Subcutaneous adipose tissue (tissue), 4 donors: ENCODE measurements around the gene KRTAP4-7. TPM values are rescaled to one million over a fixed set of nuclear protein-coding genes. Genes with fewer than 3 reads are reported as not detected.

Source experiments
- total RNA-seq, 4 donors: library from RNA; depleted of rRNA; stranded (reverse); fragments of >200 nt; gene quantifications; one replicate each; pipeline ENCODE4 v1.1.0, GENCODE V29; 2016
- TF ChIP-seq, protein P1 (sequence below): fragments of 450-650 bp; IDR thresholded peaks from one replicate; pipeline ENCODE4 v1.5.1; 2016; ENCODE audit warnings: low read depth, mild to moderate bottlenecking, control low read depth, antibody characterized with exemption, moderate library complexity

KRTAP4-7 gene
- total RNA-seq, 4 donors from 2014 or later, result not detected

DNA sequence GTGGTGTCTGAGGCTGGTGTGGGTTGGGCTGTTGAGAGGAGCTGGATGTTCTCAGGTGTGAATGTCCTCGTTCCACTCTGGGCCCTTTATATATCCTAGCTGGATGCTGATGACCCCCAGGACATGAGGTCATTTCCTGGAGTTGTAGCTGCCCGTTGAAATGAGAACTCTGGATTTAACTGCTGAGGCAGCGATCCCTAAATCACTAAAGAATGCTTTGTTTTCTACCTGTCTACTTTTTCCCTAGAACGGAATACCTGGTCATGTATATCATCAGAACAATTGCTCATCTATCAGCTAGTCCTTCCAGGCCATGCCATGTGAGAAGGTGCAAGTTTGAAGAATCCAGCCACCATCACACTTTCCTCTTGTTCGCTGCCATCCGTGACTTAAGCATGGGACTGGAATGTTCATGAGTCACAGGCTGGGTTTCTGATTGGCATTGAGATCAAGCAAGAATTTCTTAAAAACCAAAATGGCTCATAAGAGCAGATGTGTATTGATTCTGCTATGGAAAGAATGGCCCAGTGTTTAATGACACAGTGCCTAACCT lies 23.8 kb upstream of the KRTAP4-7 start, which contains the start of gene KRTAP2-3:
TSS of gene KRTAP2-3 (minus strand) at position 63 of the 553 bp plus-strand sequence. CDS start 64 bp downstream, outside the sequence.
- TF ChIP-seq, protein P1, sequence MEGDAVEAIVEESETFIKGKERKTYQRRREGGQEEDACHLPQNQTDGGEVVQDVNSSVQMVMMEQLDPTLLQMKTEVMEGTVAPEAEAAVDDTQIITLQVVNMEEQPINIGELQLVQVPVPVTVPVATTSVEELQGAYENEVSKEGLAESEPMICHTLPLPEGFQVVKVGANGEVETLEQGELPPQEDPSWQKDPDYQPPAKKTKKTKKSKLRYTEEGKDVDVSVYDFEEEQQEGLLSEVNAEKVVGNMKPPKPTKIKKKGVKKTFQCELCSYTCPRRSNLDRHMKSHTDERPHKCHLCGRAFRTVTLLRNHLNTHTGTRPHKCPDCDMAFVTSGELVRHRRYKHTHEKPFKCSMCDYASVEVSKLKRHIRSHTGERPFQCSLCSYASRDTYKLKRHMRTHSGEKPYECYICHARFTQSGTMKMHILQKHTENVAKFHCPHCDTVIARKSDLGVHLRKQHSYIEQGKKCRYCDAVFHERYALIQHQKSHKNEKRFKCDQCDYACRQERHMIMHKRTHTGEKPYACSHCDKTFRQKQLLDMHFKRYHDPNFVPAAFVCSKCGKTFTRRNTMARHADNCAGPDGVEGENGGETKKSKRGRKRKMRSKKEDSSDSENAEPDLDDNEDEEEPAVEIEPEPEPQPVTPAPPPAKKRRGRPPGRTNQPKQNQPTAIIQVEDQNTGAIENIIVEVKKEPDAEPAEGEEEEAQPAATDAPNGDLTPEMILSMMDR, result no peak

DNA sequence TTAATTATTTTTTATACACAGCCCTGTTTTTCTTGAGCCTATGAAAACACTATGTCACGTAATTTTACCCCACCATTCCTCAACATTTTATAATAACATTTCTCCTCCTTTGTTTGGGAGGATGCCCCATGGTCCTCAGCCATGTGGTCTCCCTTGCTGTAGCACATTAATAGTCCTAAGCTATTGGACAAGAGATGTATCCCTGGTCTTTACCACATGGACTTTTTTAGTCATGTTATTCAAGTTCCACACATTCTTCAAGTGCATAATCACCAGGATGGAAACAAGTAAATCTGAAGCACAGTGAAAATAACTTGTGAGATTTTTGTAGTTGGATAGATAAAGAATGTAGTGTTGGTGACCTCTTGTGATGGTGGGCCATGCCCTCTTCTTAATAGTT lies 22.0 kb upstream of the KRTAP4-7 start:
- TF ChIP-seq, protein P1, result no peak

GRCh38 chr17:41063449-41063848 lies 20.5 kb upstream of the KRTAP4-7 start:
- TF ChIP-seq, protein P1, result no peak

- TF ChIP-seq, protein P1, result no peak
Measured at GRCh38 chr17:41064301-41064700, 19.6 kb upstream of the KRTAP4-7 start.

DNA sequence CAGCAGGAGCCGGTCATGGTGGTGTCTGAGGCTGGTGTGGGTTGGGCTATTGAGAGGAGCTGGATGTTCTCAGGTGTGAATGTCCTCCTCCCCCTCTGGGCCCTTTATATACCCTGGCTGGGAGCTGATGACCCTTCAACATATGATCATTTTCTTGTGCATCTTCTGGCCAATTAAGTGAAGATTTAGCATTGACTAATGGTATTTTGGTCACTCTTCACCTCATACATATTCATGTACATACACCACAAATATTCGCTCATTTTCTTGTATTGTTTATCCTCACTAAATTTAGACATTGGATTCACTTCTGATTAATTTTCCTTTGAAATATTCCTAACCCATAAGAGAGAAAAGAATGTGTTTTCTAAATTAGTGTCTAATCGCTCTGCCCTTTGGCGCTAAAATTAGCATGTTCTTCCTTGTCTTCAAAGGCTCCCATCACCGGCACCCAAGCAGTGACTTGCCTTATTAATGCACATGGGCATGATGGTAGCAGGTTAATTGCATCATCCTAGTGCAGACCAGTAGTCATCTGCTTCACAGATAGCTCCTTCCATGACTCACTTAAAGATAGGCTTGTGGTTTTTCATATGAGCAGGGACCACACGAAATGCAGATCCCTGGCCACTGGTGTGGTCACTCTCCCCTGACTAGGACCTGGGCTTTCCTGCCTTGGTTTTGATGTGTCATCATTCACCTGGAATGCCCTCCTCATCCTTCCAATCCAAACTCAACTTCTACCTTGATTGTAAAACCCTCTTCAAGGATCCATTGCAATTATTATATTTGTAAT lies 17.9 kb upstream of the KRTAP4-7 start, which contains the start of gene KRTAP2-4:
TSS of gene KRTAP2-4 (minus strand) at position 51 of the 796 bp plus-strand sequence. CDS start at position 17, 34 bp downstream.
- TF ChIP-seq, protein P1, result no peak

GRCh38 chr17:41067281-41067680 lies 16.7 kb upstream of the KRTAP4-7 start:
- TF ChIP-seq, protein P1, result no peak

GRCh38 chr17:41069031-41069430 lies 14.9 kb upstream of the KRTAP4-7 start:
- TF ChIP-seq, protein P1, result no peak
